Subcutaneous abdominal adipose tissue (tissue), 5 donors: ENCODE results near the gene C1orf210.

Experiments
- H3K27ac ChIP-seq: one replicate; pipeline ENCODE4 v1.7.0; 2013; ENCODE audit warnings: low read depth, mild to moderate bottlenecking, inconsistent platforms, low read length, moderate library complexity
- H3K27me3 ChIP-seq, 5 donors: one replicate each; pipeline ENCODE4 v1.7.0; 2013; ENCODE audit warnings: low read length in 5 of 5, inconsistent platforms in 1 of 5; ENCODE audit not compliant: control insufficient read depth in 5 of 5, insufficient read depth in 4 of 5
- H3K36me3 ChIP-seq, 5 donors: one replicate each; pipeline ENCODE4 v1.7.0; 2013; ENCODE audit warnings: low read length in 5 of 5; ENCODE audit not compliant: control insufficient read depth in 5 of 5, insufficient read depth in 5 of 5
- H3K4me1 ChIP-seq, 5 donors: one replicate each; pipeline ENCODE4 v1.7.0; 2013; ENCODE audit warnings: low read length in 5 of 5, mild to moderate bottlenecking in 3 of 5, moderate library complexity in 1 of 5; ENCODE audit not compliant: control insufficient read depth in 5 of 5, insufficient read depth in 5 of 5
- H3K4me3 ChIP-seq, 5 donors: one replicate each; pipeline ENCODE4 v1.7.0; 2013; ENCODE audit warnings: low read length in 5 of 5, low read depth in 1 of 5
- H3K9ac ChIP-seq, 5 donors: one replicate each; pipeline ENCODE4 v1.7.0; 2013; ENCODE audit warnings: low read length in 5 of 5, mild to moderate bottlenecking in 4 of 5, moderate library complexity in 3 of 5
- H3K9me3 ChIP-seq, 5 donors: one replicate each; pipeline ENCODE4 v1.7.0; 2013; ENCODE audit warnings: low read length in 5 of 5; ENCODE audit not compliant: control insufficient read depth in 5 of 5
- donor health status: healthy.
- donor health status: healthy.
- donor health status: healthy.
- donor health status: healthy.
- donor health status: healthy.

C1orf210 gene

DNA sequence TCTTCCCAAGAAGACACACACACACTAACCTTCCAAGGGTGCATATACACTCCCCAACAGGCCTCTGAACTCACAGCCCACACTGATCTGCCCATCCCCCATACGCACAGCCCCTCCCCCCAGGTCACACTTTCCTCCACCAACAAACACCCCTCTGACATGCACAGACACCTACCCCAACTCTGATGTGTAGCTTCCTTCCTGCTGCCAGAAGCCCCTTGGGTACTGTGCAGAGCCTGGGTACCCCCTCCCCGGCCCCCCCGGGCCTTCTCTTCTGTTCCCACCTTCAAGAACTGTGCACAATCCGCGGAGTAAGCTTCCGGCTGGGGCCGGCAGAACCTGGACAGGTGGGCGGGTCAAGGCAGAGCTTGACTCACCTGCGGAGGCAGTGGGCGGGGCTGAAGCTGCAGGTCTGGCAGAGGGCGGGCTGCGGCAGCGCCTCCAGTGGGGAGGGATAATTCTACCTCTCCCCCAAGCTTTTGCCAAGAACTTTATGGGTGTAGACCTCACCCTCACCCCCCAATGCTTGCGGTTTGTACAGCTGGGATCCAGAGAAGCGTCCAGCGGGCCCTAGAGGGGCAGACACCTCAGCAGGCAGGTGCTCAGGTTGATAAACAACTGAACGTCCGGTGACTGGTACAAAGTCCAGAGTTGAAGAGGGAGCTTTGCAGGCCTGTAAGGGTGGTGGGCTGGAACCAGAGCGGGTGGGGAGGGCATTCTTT, at the start of gene C1orf210:
C1orf210 (minus strand) TSS at position 313 of the 722 bp plus-strand sequence. CDS start 2,311 bp downstream, outside the sequence.
- no peak within 1 kb of the TSS for H3K27ac ChIP-seq
- H3K36me3 ChIP-seq, result no peaks in the 10 kb centered on the region
- H3K27me3 ChIP-seq, result no peaks in the 10 kb centered on the region
- H3K9ac ChIP-seq, result no peak within 1 kb of the TSS
- no peak within 1 kb of the TSS for H3K4me3 ChIP-seq
- no peaks in the 10 kb centered on the region for H3K9me3 ChIP-seq
- peaks cover 0 to 23% (median 15%) of the 10 kb centered on the region in 5 donors for H3K4me1 ChIP-seq

GRCh38 chr1:43334453-43335205, 49.2 kb upstream of the C1orf210 start:
- Histone ChIP-seq H3K27ac (no peak overlapping the region), H3K9ac (no peak overlapping the region), H3K27me3 (no peaks in the 10 kb centered on the region), H3K4me3 (no peak overlapping the region), H3K36me3 (no peaks in the 10 kb centered on the region), H3K9me3 (no peaks in the 10 kb centered on the region), H3K4me1 (peaks cover 5 to 24% (median 13%) of the 10 kb centered on the region in 5 donors)

- peaks cover 0 to 9% (median 0%) of the 10 kb centered on the region in 5 donors for H3K9me3 ChIP-seq
- H3K36me3 ChIP-seq, result no peaks in the 10 kb centered on the region
- H3K27ac ChIP-seq, result no peak overlapping the region
- no peak overlapping the region for H3K4me3 ChIP-seq
- no peaks in the 10 kb centered on the region for H3K27me3 ChIP-seq
- H3K9ac ChIP-seq, result no peak overlapping the region
- peaks cover 6 to 20% (median 13%) of the 10 kb centered on the region in 5 donors for H3K4me1 ChIP-seq
Observed at GRCh38 chr1:43331688-43332087, 46.3 kb upstream of the C1orf210 start.

GRCh38 chr1:43329995-43330751, 44.8 kb upstream of the C1orf210 start:
- Histone ChIP-seq H3K9me3 (peaks cover 0 to 15% (median 0%) of the 10 kb centered on the region in 5 donors), H3K4me3 (no peak overlapping the region), H3K36me3 (no peaks in the 10 kb centered on the region), H3K4me1 (peaks cover 4 to 13% (median 11%) of the 10 kb centered on the region in 5 donors), H3K27ac (peak overlapping the region; percentile 11), H3K27me3 (no peaks in the 10 kb centered on the region), H3K9ac (no peak overlapping the region)

GRCh38 chr1:43327549-43328292, 42.3 kb upstream of the C1orf210 start:
- H3K36me3 ChIP-seq, result peaks cover 0 to 18% (median 13%) of the 10 kb centered on the region in 5 donors
- H3K4me3 ChIP-seq, result no peak overlapping the region
- peaks cover 4 to 13% (median 11%) of the 10 kb centered on the region in 5 donors for H3K4me1 ChIP-seq
- no peak overlapping the region for H3K9ac ChIP-seq
- H3K9me3 ChIP-seq, result peaks cover 0 to 19% (median 7%) of the 10 kb centered on the region in 5 donors
- no peaks in the 10 kb centered on the region for H3K27me3 ChIP-seq
- no peak overlapping the region for H3K27ac ChIP-seq

DNA sequence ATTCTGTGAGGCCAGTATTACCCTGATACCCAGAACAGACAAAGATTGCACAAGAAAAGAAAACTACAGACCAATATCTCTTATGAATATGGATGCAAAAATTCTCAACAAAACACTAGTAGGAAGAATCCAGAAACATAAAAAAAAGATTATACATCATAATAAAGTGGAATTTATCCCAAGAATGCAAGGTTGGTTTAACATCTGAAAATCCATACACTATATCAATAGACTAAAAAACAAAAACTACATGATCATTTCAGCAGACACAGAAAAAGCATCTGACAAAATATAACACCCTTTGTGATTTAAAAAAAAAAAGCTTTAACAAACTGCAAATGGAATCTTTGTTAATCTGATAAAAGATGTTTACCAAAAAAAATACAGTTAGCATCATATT, 40.0 kb upstream of the C1orf210 start:
- H3K4me3 ChIP-seq, result no peak overlapping the region
- H3K36me3 ChIP-seq, result peaks cover 0 to 35% (median 29%) of the 10 kb centered on the region in 5 donors
- H3K9me3 ChIP-seq, result peaks cover 0 to 19% (median 7%) of the 10 kb centered on the region in 5 donors
- no peak overlapping the region for H3K9ac ChIP-seq
- H3K4me1 ChIP-seq, result peaks cover 2 to 8% (median 8%) of the 10 kb centered on the region in 5 donors
- no peaks in the 10 kb centered on the region for H3K27me3 ChIP-seq
- H3K27ac ChIP-seq, result no peak overlapping the region

- Histone ChIP-seq H3K27ac (no peak overlapping the region), H3K9ac (no peak overlapping the region), H3K9me3 (peaks cover 0 to 19% (median 7%) of the 10 kb centered on the region in 5 donors), H3K4me1 (peaks cover 0 to 3% (median 2%) of the 10 kb centered on the region in 5 donors), H3K36me3 (peaks cover 0 to 40% (median 33%) of the 10 kb centered on the region in 5 donors), H3K4me3 (no peak overlapping the region), H3K27me3 (no peaks in the 10 kb centered on the region)
Observed at GRCh38 chr1:43324810-43325209, 39.4 kb upstream of the C1orf210 start.

DNA sequence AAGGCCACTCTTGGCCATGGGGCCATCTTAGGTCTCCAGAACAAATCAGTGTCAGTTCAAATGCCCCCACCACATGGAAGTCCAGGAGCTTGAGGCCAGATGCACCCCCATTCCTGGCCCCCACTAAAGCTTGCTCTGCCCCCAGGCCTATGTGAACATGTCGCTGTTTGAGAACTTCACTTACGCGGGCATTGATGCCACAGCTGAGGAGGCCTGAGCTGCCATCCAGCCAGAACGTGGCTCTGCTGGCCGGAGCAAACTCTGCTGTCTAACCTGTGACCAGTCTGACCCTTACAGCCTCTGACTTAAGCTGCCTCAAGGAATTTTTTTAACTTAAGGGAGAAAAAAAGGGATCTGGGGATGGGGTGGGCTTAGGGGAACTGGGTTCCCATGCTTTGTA, 37.1 kb upstream of the C1orf210 start:
- H3K36me3 ChIP-seq, result peaks cover 0 to 60% (median 43%) of the 10 kb centered on the region in 5 donors
- no peak overlapping the region for H3K4me3 ChIP-seq
- peaks cover 2 to 18% (median 15%) of the 10 kb centered on the region in 5 donors for H3K4me1 ChIP-seq
- H3K27ac ChIP-seq, result no peak overlapping the region
- H3K9me3 ChIP-seq, result peaks cover 0 to 11% (median 6%) of the 10 kb centered on the region in 5 donors
- no peaks in the 10 kb centered on the region for H3K27me3 ChIP-seq
- H3K9ac ChIP-seq, result no peak overlapping the region

DNA sequence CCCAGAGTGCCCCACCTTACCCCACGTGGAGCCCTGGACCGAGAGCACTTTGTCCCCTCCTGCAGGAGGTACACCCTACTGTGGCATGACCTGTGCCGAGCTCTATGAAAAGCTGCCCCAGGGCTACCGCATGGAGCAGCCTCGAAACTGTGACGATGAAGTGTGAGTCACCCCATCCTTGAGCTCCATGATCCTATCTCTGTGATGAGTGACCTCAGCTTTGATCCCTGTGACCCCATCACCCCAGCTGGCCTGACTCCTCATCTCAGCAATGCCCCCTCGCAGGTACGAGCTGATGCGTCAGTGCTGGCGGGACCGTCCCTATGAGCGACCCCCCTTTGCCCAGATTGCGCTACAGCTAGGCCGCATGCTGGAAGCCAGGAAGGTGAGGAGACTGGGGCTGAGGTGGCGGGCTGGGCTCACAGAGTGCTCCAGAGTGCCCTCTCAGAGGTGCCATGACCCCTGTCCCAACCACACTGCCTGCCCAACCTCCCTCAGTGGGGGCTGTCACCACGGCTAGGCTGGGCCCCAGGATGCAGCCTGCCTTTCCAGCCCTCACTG, 36.0 kb upstream of the C1orf210 start:
- Histone ChIP-seq H3K27me3 (no peaks in the 10 kb centered on the region), H3K9ac (no peak overlapping the region), H3K9me3 (peaks cover 0 to 10% (median 6%) of the 10 kb centered on the region in 5 donors), H3K4me1 (peaks cover 3 to 29% (median 21%) of the 10 kb centered on the region in 5 donors), H3K27ac (no peak overlapping the region), H3K36me3 (peaks cover 0 to 71% (median 47%) of the 10 kb centered on the region in 5 donors), H3K4me3 (no peak overlapping the region)
